Hepatic stellate cell (primary cell): Measurements from ENCODE around the gene WASHC4.

ENCODE experiments used
- DNase-seq: peaks from one replicate; pipeline ENCODE4 v3.0.0; 2011; ENCODE audit warnings: low spot score

Gene WASHC4

GRCh38 chr12:105107494-105108371, at the start of gene WASHC4:
WASHC4 (plus strand) TSS chr12:105107731; CDS start chr12:105107801, 70 bp downstream.
- peak; percentile 96 for DNase-seq

GRCh38 chr12:105060715-105061378, 46.7 kb upstream of the WASHC4 start:
- no peak for DNase-seq

- DNase-seq: no peak
These were observed 42.9 kb upstream of the WASHC4 start for GRCh38 chr12:105064564-105065178.

GRCh38 chr12:105067511-105068031, 40.0 kb upstream of the WASHC4 start:
- no peak for DNase-seq

GRCh38 chr12:105069936-105070702, 37.4 kb upstream of the WASHC4 start:
- no peak for DNase-seq

GRCh38 chr12:105071981-105072380, 35.5 kb upstream of the WASHC4 start:
- DNase-seq: no peak

GRCh38 chr12:105072888-105073488, 34.5 kb upstream of the WASHC4 start:
- DNase-seq: no peak

GRCh38 chr12:105076098-105076497, 31.4 kb upstream of the WASHC4 start:
- DNase-seq: no peak

GRCh38 chr12:105076913-105077312, 30.6 kb upstream of the WASHC4 start:
- no peak for DNase-seq

GRCh38 chr12:105077435-105077834, 30.1 kb upstream of the WASHC4 start:
- no peak for DNase-seq

- DNase-seq: no peak
These were observed 28.6 kb upstream of the WASHC4 start for GRCh38 chr12:105078712-105079570.

- DNase-seq: no peak
These were observed 24.5 kb upstream of the WASHC4 start for GRCh38 chr12:105083031-105083430.

- DNase-seq: peak; percentile 67
These were observed 23.9 kb upstream of the WASHC4 start for GRCh38 chr12:105083551-105084105.

GRCh38 chr12:105084251-105085250, 23.0 kb upstream of the WASHC4 start, which contains the start of gene ALDH1L2:
ALDH1L2 (minus strand) TSS chr12:105084458; CDS start chr12:105084436, 22 bp downstream.
- DNase-seq: peak; percentile 82

GRCh38 chr12:105085501-105085900, 22.0 kb upstream of the WASHC4 start:
- DNase-seq: no peak

GRCh38 chr12:105089817-105090216, 17.7 kb upstream of the WASHC4 start:
- no peak for DNase-seq

GRCh38 chr12:105090361-105090760, 17.2 kb upstream of the WASHC4 start:
- no peak for DNase-seq

- no peak for DNase-seq
These were observed 15.9 kb upstream of the WASHC4 start for GRCh38 chr12:105091476-105092206.
